SK-N-SH (cell line): ENCODE results near the gene HOXA1.

Experiments
- CTCF ChIP-seq: fragments of 200-600 bp; sonication (generic); IDR thresholded peaks from 2 replicates; pipeline ENCODE4 v1.6.1; 2017; ENCODE audit warnings: antibody characterized with exemption, mild to moderate bottlenecking, moderate library complexity
- MXI1 ChIP-seq: IDR thresholded peaks from 2 replicates; pipeline ENCODE4 v1.6.1; 2012; ENCODE audit warnings: mild to moderate bottlenecking, low read depth, low read length, improper control_type of control experiment
- PBX3 ChIP-seq: IDR thresholded peaks from 2 replicates; pipeline ENCODE4; 2012
- REST ChIP-seq: IDR thresholded peaks from 2 replicates; pipeline ENCODE4 v1.6.1; 2012; ENCODE audit warnings: mild to moderate bottlenecking, low read depth, low read length, moderate library complexity
- RFX5 ChIP-seq: IDR thresholded peaks from 2 replicates; pipeline ENCODE4 v1.6.1; 2012; ENCODE audit warnings: mild to moderate bottlenecking, improper control_type of control experiment, low read length
- ZBTB33 ChIP-seq: IDR thresholded peaks from 2 replicates; pipeline ENCODE4 v1.4.0; 2012; ENCODE audit warnings: low read depth, borderline replicate concordance

GRCh38 chr7:27116962-27117886 is 21.4 kb upstream of the HOXA1 start:
- TF ChIP-seq RFX5 (no peak), CTCF (no peak), PBX3 (no peak), REST (no peak), ZBTB33 (no peak), MXI1 (no peak)
